H1 (cell line): ENCODE measurements around the gene RXRA. TPM values are rescaled to one million over a fixed set of nuclear protein-coding genes. Genes with fewer than 3 reads are reported as not detected.

Experiments used
- CTCF ChIA-PET: fragments of 300-600 bp; sonication (Branson Sonifier 250); formaldehyde crosslinking; loops from one replicate; lab custom pipeline; 2021; ENCODE audit not compliant: partially characterized antibody; lab: Charles Lee
- POLR2A ChIA-PET: fragments of 300-600 bp; sonication (Branson Sonifier 250); formaldehyde crosslinking; loops from one replicate; lab custom pipeline; 2021; ENCODE audit warnings: inconsistent platforms; ENCODE audit not compliant: partially characterized antibody; lab: Charles Lee
- DNase-seq, 2 experiments: peaks; one replicate each; pipeline versions ENCODE4 v3.0.0 to v3.0.0-alpha.2; 2010 to 2022; ENCODE audit warnings: low spot score in 2 of 2, low read depth in 1 of 2, mixed read lengths in 1 of 2
- FAIRE-seq: peaks from 2 replicates; lab custom pipeline; 2011; peaks lifted over from hg19 to GRCh38; lab: Jason Lieb, UNC
- H2AFZ ChIP-seq: 2 replicates; pipeline ENCODE4 v1.8.1; 2012; ENCODE audit warnings: low read length, inconsistent platforms
- H2AK5ac ChIP-seq: 2 replicates; pipeline ENCODE4 v1.6.1; 2013; ENCODE audit warnings: low read depth, low read length
- H2BK120ac ChIP-seq: replicated peaks from 2 replicates; pipeline ENCODE3; 2013; ENCODE audit warnings: low read depth, low read length, inconsistent platforms
- H2BK12ac ChIP-seq: 2 replicates; pipeline ENCODE4 v1.6.1; 2013; ENCODE audit warnings: low read depth, low read length
- H2BK15ac ChIP-seq: 2 replicates; pipeline ENCODE4 v1.6.1; 2013; ENCODE audit warnings: low read length
- H2BK20ac ChIP-seq: 2 replicates; pipeline ENCODE4 v1.6.1; 2013; ENCODE audit warnings: low read length
- H2BK5ac ChIP-seq: 2 replicates; pipeline ENCODE4 v1.6.1; 2013; ENCODE audit warnings: low read depth, low read length
- H3K14ac ChIP-seq: 2 replicates; pipeline ENCODE4 v1.6.1; 2013; ENCODE audit warnings: inconsistent platforms; ENCODE audit not compliant: insufficient read length
- H3K18ac ChIP-seq: 2 replicates; pipeline ENCODE4 v1.6.1; 2013; ENCODE audit warnings: low read length; ENCODE audit errors: extremely low read depth
- H3K23ac ChIP-seq: 2 replicates; pipeline ENCODE4 v1.6.1; 2013; ENCODE audit warnings: inconsistent platforms; ENCODE audit not compliant: insufficient read length
- H3K23me2 ChIP-seq: 2 replicates; pipeline ENCODE4 v1.6.1; 2013; ENCODE audit warnings: low read depth, low read length
- H3K27ac ChIP-seq: 2 replicates; pipeline ENCODE4 v1.6.1; 2011; ENCODE audit warnings: low read depth, low read length, inconsistent platforms
- H3K27me3 ChIP-seq, 4 experiments: replicated peaks in 1 of 4; 1 replicate in 1 of 4; 2 replicates in 3 of 4; pipeline versions ENCODE4 v1.6.1 to v1.8.1; 2011 to 2013; ENCODE audit warnings: low read length in 3 of 4, mild to moderate bottlenecking in 3 of 4, inconsistent platforms in 2 of 4, mixed read lengths in 2 of 4, moderate library complexity in 1 of 4; ENCODE audit not compliant: control insufficient read depth in 3 of 4, insufficient read depth in 3 of 4; ENCODE audit errors: extremely low read depth in 1 of 4
- H3K36me3 ChIP-seq, 4 experiments: 2 replicates each; pipeline versions ENCODE4 v1.6.1 to v1.8.1; 2011 to 2013; ENCODE audit warnings: mild to moderate bottlenecking in 4 of 4, low read length in 3 of 4, moderate library complexity in 2 of 4, control low read depth in 1 of 4, inconsistent platforms in 1 of 4; ENCODE audit not compliant: insufficient read depth in 4 of 4, control insufficient read depth in 2 of 4
- H3K4ac ChIP-seq: replicated peaks from 2 replicates; pipeline ENCODE3; 2013; ENCODE audit warnings: low read length, low read depth, mixed read lengths, inconsistent platforms; ENCODE audit not compliant: insufficient read length
- H3K4me1 ChIP-seq, 4 experiments: replicated peaks in 1 of 4; 1 replicate in 1 of 4; 2 replicates in 3 of 4; pipeline versions ENCODE4 v1.6.1 to v1.8.1; 2011 to 2013; ENCODE audit warnings: low read length in 3 of 4, inconsistent platforms in 2 of 4, mixed read lengths in 1 of 4; ENCODE audit not compliant: insufficient read depth in 4 of 4, control insufficient read depth in 3 of 4
- H3K4me2 ChIP-seq, 2 experiments: 2 replicates each; pipeline versions ENCODE4 v1.6.1 to v1.8.1; 2011 to 2013; ENCODE audit warnings: low read depth in 2 of 2, low read length in 2 of 2, control low read depth in 1 of 2, inconsistent platforms in 1 of 2, mild to moderate bottlenecking in 1 of 2; ENCODE audit not compliant: insufficient read depth in 1 of 2
- H3K4me3 ChIP-seq, 4 experiments: fragments of 200-600, 300-600 bp in 1 of 4; sonication (generic), shearing (Covaris generic), sonication (Bioruptor Twin) in 1 of 4; 2 replicates each; pipeline versions ENCODE4 v1.5.1 to v1.8.1; 2011 to 2016; ENCODE audit warnings: low read length in 4 of 4, low read depth in 3 of 4, control low read depth in 2 of 4, inconsistent platforms in 2 of 4, mild to moderate bottlenecking in 2 of 4, mixed read lengths in 1 of 4, moderate library complexity in 1 of 4; ENCODE audit not compliant: insufficient read depth in 2 of 4; ENCODE audit errors: extremely low read depth in 1 of 4
- H3K56ac ChIP-seq: replicated peaks from 2 replicates; pipeline ENCODE3; 2013; ENCODE audit warnings: low read depth, mild to moderate bottlenecking, mixed read lengths, low read length, inconsistent platforms; ENCODE audit not compliant: insufficient read length
- H3K79me1 ChIP-seq: 2 replicates; pipeline ENCODE4 v1.6.1; 2013; ENCODE audit warnings: low read depth, low read length, control low read depth
- H3K79me2 ChIP-seq, 2 experiments: 2 replicates each; pipeline versions ENCODE4 v1.6.1 to v1.8.1; 2012 to 2013; ENCODE audit warnings: low read length in 2 of 2, mild to moderate bottlenecking in 2 of 2, inconsistent platforms in 1 of 2; ENCODE audit not compliant: insufficient read depth in 2 of 2, control insufficient read depth in 1 of 2
- H3K9ac ChIP-seq, 4 experiments: replicated peaks in 1 of 4; 1 replicate in 1 of 4; 2 replicates in 3 of 4; pipeline versions ENCODE4 v1.6.1 to v1.8.1; 2011 to 2013; ENCODE audit warnings: low read depth in 3 of 4, low read length in 3 of 4, control low read depth in 2 of 4, mild to moderate bottlenecking in 2 of 4, moderate library complexity in 2 of 4, inconsistent platforms in 1 of 4; ENCODE audit errors: extremely low read depth in 1 of 4
- H3K9me3 ChIP-seq, 2 experiments: 2 replicates each; pipeline versions ENCODE4 v1.6.1 to v1.8.1; 2012 to 2013; ENCODE audit warnings: mild to moderate bottlenecking in 2 of 2, moderate library complexity in 2 of 2, control low read depth in 1 of 2, inconsistent platforms in 1 of 2, low read depth in 1 of 2, low read length in 1 of 2, mixed read lengths in 1 of 2; ENCODE audit not compliant: insufficient read depth in 2 of 2
- H4K20me1 ChIP-seq, 2 experiments: replicated peaks in 1 of 2; 2 replicates each; pipeline versions ENCODE3 to v1.8.1; 2011 to 2013; ENCODE audit warnings: inconsistent platforms in 2 of 2, low read length in 2 of 2, mild to moderate bottlenecking in 1 of 2; ENCODE audit not compliant: insufficient read depth in 2 of 2, control insufficient read depth in 1 of 2
- H4K5ac ChIP-seq: 2 replicates; pipeline ENCODE4 v1.6.1; 2013; ENCODE audit warnings: low read length, low read depth, mixed read lengths, inconsistent platforms; ENCODE audit not compliant: insufficient read length
- H4K8ac ChIP-seq: 2 replicates; pipeline ENCODE4 v1.8.0; 2013; ENCODE audit warnings: mild to moderate bottlenecking, moderate library complexity, low read length, inconsistent platforms; ENCODE audit not compliant: insufficient read depth; ENCODE audit errors: extremely low read depth
- H4K91ac ChIP-seq: replicated peaks from 2 replicates; pipeline ENCODE3; 2013; ENCODE audit warnings: low read length, mixed read lengths, inconsistent platforms; ENCODE audit not compliant: insufficient read length
- ASH2L ChIP-seq: fragments of 200-600, 300-600 bp; sonication (generic); IDR thresholded peaks from one replicate; pipeline ENCODE4 v1.7.1; 2017; ENCODE audit warnings: low read length
- ATF3 ChIP-seq: IDR thresholded peaks from 2 replicates; pipeline ENCODE4 v1.6.1; 2011; ENCODE audit warnings: low read depth, mild to moderate bottlenecking, low read length; ENCODE audit not compliant: insufficient read depth
- BRCA1 ChIP-seq: IDR thresholded peaks from 2 replicates; pipeline ENCODE4 v1.6.1; 2012; ENCODE audit warnings: low read depth, low read length, improper control_type of control experiment
- CHD1 ChIP-seq: IDR thresholded peaks from 2 replicates; pipeline ENCODE4 v1.6.1; 2012; ENCODE audit warnings: low read depth, low read length, improper control_type of control experiment
- CREB1 ChIP-seq: IDR thresholded peaks from 2 replicates; pipeline ENCODE4 v1.6.1; 2012; ENCODE audit warnings: inconsistent platforms
- GTF2F1 ChIP-seq: IDR thresholded peaks from 2 replicates; pipeline ENCODE4 v1.6.1; 2012; ENCODE audit warnings: low read depth, low read length, improper control_type of control experiment, borderline replicate concordance
- KDM5A ChIP-seq: fragments of 200-600 bp; IDR thresholded peaks from 2 replicates; pipeline ENCODE4 v1.7.1; 2012; ENCODE audit warnings: mild to moderate bottlenecking, low read length, inconsistent platforms, mixed read lengths
- POLR2A ChIP-seq, 2 experiments: IDR thresholded peaks; 1 replicate in 1 of 2; 2 replicates in 1 of 2; pipeline ENCODE4 v1.6.1; 2011; ENCODE audit warnings: low read depth in 2 of 2, low read length in 2 of 2, mild to moderate bottlenecking in 2 of 2; ENCODE audit errors: control extremely low read depth in 1 of 2
- SP4 ChIP-seq: IDR thresholded peaks from 2 replicates; pipeline ENCODE4 v1.6.1; 2012; ENCODE audit warnings: low read length, inconsistent platforms
- WGBS, 2 experiments: shearing (Covaris generic) in 1 of 2; methylation state at CpG; one replicate each; pipeline versions ENCODE4 v1.1.6 to v1.1.7; 2013 to 2015; ENCODE audit warnings: low lambda C conversion rate in 2 of 2, mixed read lengths in 2 of 2, inconsistent platforms in 1 of 2, low coverage in 1 of 2, missing lambda C conversion rate in 1 of 2; ENCODE audit not compliant: insufficient replicate concordance in 2 of 2, insufficient coverage in 1 of 2, insufficient read length in 1 of 2; ENCODE audit errors: extremely low coverage in 1 of 2, missing lambda C conversion rate in 1 of 2; 5-methylcytosine and 5-hydroxymethylcytosine counted together
- polyA plus RNA-seq, 7 experiments: library from polyadenylated mRNA; depleted of rRNA in 3 of 7; stranded (reverse) in 5 of 7; unstranded in 2 of 7; fragments of >200 nt in 5 of 7; fragments of 200-250 nt in 2 of 7; gene quantifications; 1 replicate in 5 of 7; 2 replicates in 1 of 7; 4 replicates in 1 of 7; pipeline versions ENCODE4 v1.2.1 to v1.2.3, GENCODE V29; 2011 to 2013; ENCODE audit warnings: missing spikeins in 2 of 7, mixed read lengths in 2 of 7
- total RNA-seq: library from RNA; stranded (reverse); fragmentation: NEBNext Ultra II Directional; extraction: Animal tissue kit (Norgen Biotek cat#: 25700); gene quantifications from 2 replicates; pipeline ENCODE4 v1.2.1, GENCODE V29; 2021

Gene RXRA
- total and polyA plus RNA-seq, 2 of the 8 experiments (the other 6 are each of a cell fraction or from before 2014, with no cell fraction given), result 9.8 to 29.4 TPM

GRCh38 chr9:134339183-134339806 is 13.0 kb downstream of the RXRA start:
- Histone ChIP-seq H4K91ac (peak overlapping the region; percentile 37), H3K27ac (peak overlapping the region; percentile 29; the same call in 1 of the 2 replicates), H3K4me1 (no peaks in the 10 kb centered on the region; a peak in 1 of 7 replicates), H3K79me2 (peaks cover 3 to 81% of the 10 kb centered on the region in 2 experiments; a peak in 3 of 4 replicates)
- TF ChIP-seq CHD1 (no peak), GTF2F1 (no peak), ATF3 (no peak), SP4 (no peak), POLR2A (IDR thresholded peaks at IDR 0.05; ENCODE audit: control extremely low read depth in 1 of 2, low read depth in 2 of 2, low read length in 2 of 2) (no peak), CREB1 (no peak), KDM5A (no peak), ASH2L (no peak), BRCA1 (no peak)
- TF ChIP-seq, all 59 proteins: peak for 0
- H2AK5ac ChIP-seq, result peak overlapping the region; percentile 84; the same call in 1 of the 2 replicates
- H3K56ac ChIP-seq, result no peak overlapping the region
- no peaks in the 10 kb centered on the region; the same call in 1 of the 2 replicates for H3K23me2 ChIP-seq
- no peak overlapping the region for H3K4me3 ChIP-seq
- FAIRE-seq, result no peak
- H4K8ac ChIP-seq, result peak overlapping the region; percentile 57; the same call in 1 of the 2 replicates
- H3K4me2 ChIP-seq, result no peak overlapping the region
- no peaks in the 10 kb centered on the region for H3K36me3 ChIP-seq
- H2BK20ac ChIP-seq, result no peak overlapping the region
- H3K9me3 ChIP-seq, result no peaks in the 10 kb centered on the region
- H2BK5ac ChIP-seq, result peak overlapping the region; percentile 93
- ChIA-PET CTCF (interaction anchor here (0.6 to 1.4 kb wide), 2 partner anchors 12 to 168 kb away, joined by 3 to 4 read pairs; no protein-coding TSS in a partner anchor), POLR2A (interaction anchor here (1.6 kb wide), 1 partner anchor 12 kb away, joined by 3 read pairs; no protein-coding TSS in a partner anchor)
- peak overlapping the region; percentile 8; the same call in 1 of the 2 replicates for H2BK15ac ChIP-seq
- no peak overlapping the region for H3K23ac ChIP-seq
- H4K20me1 ChIP-seq, result peaks cover 13 to 48% of the 10 kb centered on the region in 2 experiments
- WGBS, 2 experiments, result 86% methylated on average over 17 of the region's 17 CpGs; no CpG with 5 or more reads in 1 of the 2 experiments
- H2BK120ac ChIP-seq, result no peak overlapping the region
- no peak overlapping the region for H3K4ac ChIP-seq
- no peak overlapping the region for H2AFZ ChIP-seq
- H3K79me1 ChIP-seq, result peaks cover 38% of the 10 kb centered on the region
- H4K5ac ChIP-seq, result no peak overlapping the region
- H2BK12ac ChIP-seq, result peak overlapping the region; percentile 72
- H3K14ac ChIP-seq, result no peak overlapping the region
- H3K27me3 ChIP-seq, result no peaks in the 10 kb centered on the region
- no peak for DNase-seq
- H3K9ac ChIP-seq, result no peak overlapping the region; a peak in 1 of 7 replicates
- H3K18ac ChIP-seq, result peak overlapping the region; percentile 34; the same call in 1 of the 2 replicates
